Activated CD8-positive, alpha-beta memory T cell treated with anti-CD3 and anti-CD28 coated beads, Interleukin-2, amount 10 ng/mL, durations not matched to agents 7 days and 5 days (primary cell): ENCODE measurements around the gene CPT1B. TPM values are rescaled to one million over a fixed set of nuclear protein-coding genes. Genes with fewer than 3 reads are reported as not detected.
"Not testable (repeated sequence)": the region's sequence is repeated elsewhere in the genome, so short reads cannot be mapped to it uniquely, and the experiment has no call there.

ENCODE experiments used
- ATAC-seq: fragments of 150-1000 bp; cut with Tn5 transposase; one replicate; pipeline ENCODE4 v1.10.0; 2021; ENCODE audit warnings: moderate library complexity
- CTCF ChIA-PET: fragments of 350-600 bp; sonication (Branson Sonifier 250); formaldehyde crosslinking; loops from one replicate; lab custom pipeline; 2021; ENCODE audit warnings: antibody characterized with exemption; lab: Charles Lee
- DNase-seq: peaks from one replicate; pipeline ENCODE4 v3.0.0-alpha.2; 2020
- H3K27ac Mint-ChIP-seq: one replicate; pipeline ENCODE4 v1.8.0; 2021; ENCODE audit warnings: mild to moderate bottlenecking, mixed read lengths
- H3K27me3 Mint-ChIP-seq: one replicate; pipeline ENCODE4 v1.8.0; 2021; ENCODE audit warnings: mixed read lengths
- H3K36me3 Mint-ChIP-seq: one replicate; pipeline ENCODE4 v1.8.0; 2021; ENCODE audit warnings: mild to moderate bottlenecking, mixed read lengths
- H3K4me1 Mint-ChIP-seq: one replicate; pipeline ENCODE4 v1.8.0; 2021; ENCODE audit warnings: mixed read lengths
- H3K4me3 Mint-ChIP-seq: one replicate; pipeline ENCODE4 v1.8.0; 2021; ENCODE audit warnings: mild to moderate bottlenecking, moderate library complexity, mixed read lengths
- H3K9me3 Mint-ChIP-seq: one replicate; pipeline ENCODE4 v1.8.0; 2022; ENCODE audit warnings: low read depth, mixed read lengths
- total RNA-seq, 2 experiments: library from RNA; stranded (reverse); gene quantifications; one replicate each; pipeline ENCODE4 v1.2.3, GENCODE V29; 2021

Gene CPT1B
- total RNA-seq, 2 experiments from 2014 or later: 80.1 to 87.6 TPM

- ATAC-seq, H3K36me3 Mint-ChIP-seq, H3K9me3 Mint-ChIP-seq, CTCF ChIA-PET, DNase-seq, H3K27ac Mint-ChIP-seq, H3K4me3 Mint-ChIP-seq: not testable (repeated sequence)
- H3K4me1 Mint-ChIP-seq: peaks cover 12% of the 10 kb centered on the region
- H3K27me3 Mint-ChIP-seq: peaks cover 14% of the 10 kb centered on the region
Observed at GRCh38 chr22:50614296-50614695, 36.1 kb upstream of the CPT1B start.

DNA sequence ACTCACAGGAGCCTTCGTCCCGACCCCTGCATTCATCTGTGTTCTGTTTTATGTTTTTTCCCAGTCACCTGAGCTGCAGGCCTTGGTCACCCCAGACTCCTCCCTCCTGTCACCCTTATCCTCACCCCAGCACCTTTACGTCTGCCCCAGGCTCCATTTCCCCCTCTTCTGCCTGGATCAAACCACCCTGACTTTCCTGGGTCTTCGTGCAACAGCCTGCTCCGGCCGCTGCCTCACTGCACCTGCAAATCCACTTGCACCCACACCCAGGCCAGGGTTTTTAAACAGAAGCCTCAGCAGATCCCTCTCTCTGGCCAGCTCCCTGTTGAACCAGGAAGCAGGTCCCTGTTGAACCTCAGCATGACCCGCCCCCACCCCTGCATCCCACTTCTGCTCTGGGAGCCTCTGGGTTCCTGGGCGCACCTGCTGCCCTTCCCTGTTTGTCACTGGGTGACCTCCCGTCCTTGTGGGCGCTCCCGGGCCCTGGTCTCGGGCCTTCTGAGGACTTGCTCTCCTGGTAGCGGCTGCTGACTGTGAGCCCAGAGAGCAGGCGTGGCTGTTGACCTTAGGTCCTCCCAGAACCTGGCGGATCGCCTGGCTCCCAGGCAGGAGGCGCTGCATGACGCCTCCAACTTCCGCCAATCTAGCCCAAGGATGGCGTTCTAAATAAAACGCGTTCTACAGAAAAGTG is 35.2 kb upstream of the CPT1B start:
- ATAC-seq (no peak), DNase-seq (no peak)
- H3K9me3 Mint-ChIP-seq: no peaks in the 10 kb centered on the region
- H3K4me3 Mint-ChIP-seq: no peak overlapping the region
- CTCF ChIA-PET: interaction anchor here (1.0 kb wide), 1 partner anchor 115 kb away, joined by 3 read pairs; no protein-coding TSS in a partner anchor
- H3K4me1 Mint-ChIP-seq: peaks cover 9% of the 10 kb centered on the region
- no peaks in the 10 kb centered on the region for H3K36me3 Mint-ChIP-seq
- peaks cover 14% of the 10 kb centered on the region for H3K27me3 Mint-ChIP-seq
- no peak overlapping the region for H3K27ac Mint-ChIP-seq

GRCh38 chr22:50612528-50613221 is 34.4 kb upstream of the CPT1B start:
- no peak overlapping the region for H3K27ac Mint-ChIP-seq
- CTCF ChIA-PET: interaction anchor here (1.0 kb wide), 1 partner anchor 115 kb away, joined by 3 read pairs; no protein-coding TSS in a partner anchor
- H3K9me3 Mint-ChIP-seq: no peaks in the 10 kb centered on the region
- peaks cover 7% of the 10 kb centered on the region for H3K4me1 Mint-ChIP-seq
- peaks cover 16% of the 10 kb centered on the region for H3K27me3 Mint-ChIP-seq
- DNase-seq (no peak), ATAC-seq (peak; percentile 50)
- no peaks in the 10 kb centered on the region for H3K36me3 Mint-ChIP-seq
- no peak overlapping the region for H3K4me3 Mint-ChIP-seq

DNA sequence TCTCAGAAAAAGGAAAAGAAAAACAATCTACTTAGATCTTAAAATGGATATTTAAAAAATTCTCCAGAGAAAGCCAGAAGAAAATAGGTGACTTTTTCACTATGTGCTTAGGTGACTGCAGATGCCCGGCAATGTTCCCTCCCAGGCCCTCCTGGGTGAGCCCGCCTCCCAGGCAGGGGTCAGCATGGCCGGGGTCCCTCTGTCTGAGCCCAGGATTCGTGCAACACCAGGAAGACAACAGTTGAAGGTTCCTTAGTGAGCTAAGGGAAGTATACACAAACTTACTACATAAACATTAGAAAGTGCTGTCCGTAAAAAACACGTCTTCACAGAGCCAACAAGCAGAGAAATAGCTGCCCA is 33.9 kb upstream of the CPT1B start:
- H3K4me1 Mint-ChIP-seq: peaks cover 7% of the 10 kb centered on the region
- DNase-seq (no peak), ATAC-seq (no peak)
- no peak overlapping the region for H3K27ac Mint-ChIP-seq
- H3K27me3 Mint-ChIP-seq: peaks cover 20% of the 10 kb centered on the region
- H3K9me3 Mint-ChIP-seq: no peaks in the 10 kb centered on the region
- H3K4me3 Mint-ChIP-seq: no peak overlapping the region
- H3K36me3 Mint-ChIP-seq: no peaks in the 10 kb centered on the region
- CTCF ChIA-PET: no interaction called here

DNA sequence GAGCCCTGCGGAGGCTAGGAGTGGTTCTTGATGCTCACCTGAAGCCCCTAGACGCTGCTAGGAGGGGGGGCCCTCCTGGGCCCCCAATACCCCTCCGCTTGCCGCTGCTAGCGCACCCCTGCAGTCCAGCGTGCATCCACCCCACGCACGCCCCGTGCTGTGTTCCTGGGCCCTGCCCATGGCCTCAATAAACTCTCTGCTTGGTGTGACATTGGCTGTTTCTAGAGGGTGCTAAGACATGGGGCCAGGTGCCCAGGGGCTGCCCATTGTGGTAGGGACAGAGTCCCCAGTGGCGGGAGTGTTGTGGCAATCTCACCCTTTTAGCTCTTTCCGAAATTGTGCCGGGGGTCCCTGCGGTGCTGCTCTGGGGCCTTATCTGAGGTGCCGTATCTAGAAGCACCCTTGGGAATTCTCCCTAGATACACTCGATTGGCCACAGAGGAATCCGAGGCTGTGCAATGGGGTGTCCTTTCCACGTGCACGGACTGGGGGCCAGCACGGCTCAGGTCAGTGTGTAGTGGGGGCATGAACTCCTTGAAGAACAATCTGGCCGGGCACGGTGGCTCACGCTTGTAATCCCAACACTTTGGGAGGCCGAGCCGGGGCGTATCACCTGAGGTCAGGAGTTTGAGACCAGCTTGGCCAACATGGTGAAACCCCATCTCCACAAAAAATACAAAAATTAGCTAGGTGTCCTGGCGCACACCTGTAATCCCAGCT is 33.3 kb upstream of the CPT1B start:
- Mint-ChIP-seq H3K4me1 (peaks cover 7% of the 10 kb centered on the region), H3K27me3 (peaks cover 20% of the 10 kb centered on the region), H3K9me3 (no peaks in the 10 kb centered on the region), H3K36me3 (no peaks in the 10 kb centered on the region), H3K4me3 (no peak overlapping the region), H3K27ac (no peak overlapping the region)
- CTCF ChIA-PET: no interaction called here
- ATAC-seq (no peak), DNase-seq (no peak)

DNA sequence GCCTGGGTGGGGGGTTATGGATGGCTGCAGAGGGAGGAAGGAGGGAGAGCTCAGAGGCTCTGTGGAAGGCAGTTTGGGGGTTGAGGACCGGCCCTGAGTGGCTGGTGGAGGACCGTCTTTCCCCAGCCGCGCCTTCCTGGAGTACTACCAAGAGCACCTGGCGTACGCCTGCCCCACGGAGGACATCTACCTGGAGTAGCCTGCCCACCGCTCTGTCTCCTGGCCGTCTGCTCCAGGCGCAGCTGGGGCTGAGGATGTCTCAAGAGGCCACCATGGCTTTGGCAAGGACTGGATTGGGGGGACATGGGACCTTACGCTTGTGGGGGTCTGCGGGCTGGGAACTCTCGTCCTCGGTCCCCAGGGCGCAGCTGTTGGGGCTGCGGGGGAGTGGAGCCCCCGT is 32.4 kb upstream of the CPT1B start:
- H3K27me3 Mint-ChIP-seq: peaks cover 22% of the 10 kb centered on the region
- no peak overlapping the region for H3K4me3 Mint-ChIP-seq
- CTCF ChIA-PET: no interaction called here
- no peak overlapping the region for H3K27ac Mint-ChIP-seq
- H3K4me1 Mint-ChIP-seq: peaks cover 7% of the 10 kb centered on the region
- no peak for ATAC-seq
- no peak for DNase-seq
- H3K36me3 Mint-ChIP-seq: no peaks in the 10 kb centered on the region
- no peaks in the 10 kb centered on the region for H3K9me3 Mint-ChIP-seq

DNA sequence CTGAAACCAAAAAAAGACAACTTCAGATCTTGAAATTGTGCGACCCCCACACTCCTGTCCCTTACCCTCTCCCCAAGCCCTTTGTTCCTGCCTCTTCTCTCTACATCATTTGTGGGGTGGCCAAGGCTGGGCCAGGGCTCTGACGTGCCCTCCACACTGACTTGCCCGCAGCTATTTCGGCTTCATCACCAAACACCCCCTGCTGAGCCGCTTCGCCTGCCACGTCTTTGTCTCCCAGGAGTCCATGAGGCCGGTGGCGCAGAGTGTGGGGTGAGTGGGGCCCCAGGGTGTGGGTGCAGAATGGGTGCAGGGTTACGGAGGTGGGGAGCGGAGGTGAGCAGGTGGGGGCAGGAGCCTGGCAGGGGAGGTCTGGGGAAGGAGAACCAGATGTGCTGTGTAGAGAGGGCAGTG is 31.8 kb upstream of the CPT1B start:
- no peak overlapping the region for H3K4me3 Mint-ChIP-seq
- no peaks in the 10 kb centered on the region for H3K9me3 Mint-ChIP-seq
- peaks cover 27% of the 10 kb centered on the region for H3K27me3 Mint-ChIP-seq
- H3K4me1 Mint-ChIP-seq: peaks cover 7% of the 10 kb centered on the region
- no peak overlapping the region for H3K27ac Mint-ChIP-seq
- ATAC-seq (no peak), DNase-seq (no peak)
- no peaks in the 10 kb centered on the region for H3K36me3 Mint-ChIP-seq
- CTCF ChIA-PET: interaction anchor here (1.0 kb wide), 1 partner anchor 84 kb away, joined by 3 read pairs; the partner anchor contains the start of gene SCO2

GRCh38 chr22:50609599-50609998 is 31.4 kb upstream of the CPT1B start:
- Mint-ChIP-seq H3K36me3 (no peaks in the 10 kb centered on the region), H3K27me3 (peaks cover 27% of the 10 kb centered on the region)
- CTCF ChIA-PET: interaction anchor here (1.0 to 1.2 kb wide), 2 partner anchors 47 to 84 kb away, joined by 3 read pairs; partner anchors contain the start of genes SCO2 and SYCE3

DNA sequence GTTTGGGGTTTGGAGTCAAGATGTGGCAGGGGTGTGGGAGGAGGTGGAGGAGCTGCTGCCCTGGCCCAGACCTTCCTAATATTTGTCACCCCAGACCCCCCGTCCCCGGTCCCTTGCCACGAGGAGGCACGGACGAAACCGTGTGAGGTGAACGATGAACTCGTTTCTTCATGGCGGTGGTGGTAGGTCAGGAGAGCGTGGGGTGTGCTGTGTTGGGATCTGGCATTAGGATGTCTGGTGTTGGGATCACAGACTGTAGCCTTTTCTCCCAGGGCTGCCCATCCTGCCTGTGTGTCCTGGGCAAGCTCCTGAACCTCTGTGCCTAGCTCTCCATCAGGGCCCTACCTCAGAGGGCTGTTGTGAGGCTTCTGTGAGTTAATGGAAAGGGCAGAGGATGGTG is 30.8 kb upstream of the CPT1B start:
- peaks cover 7% of the 10 kb centered on the region for H3K4me1 Mint-ChIP-seq
- no peaks in the 10 kb centered on the region for H3K36me3 Mint-ChIP-seq
- ATAC-seq: no peak
- CTCF ChIA-PET: interaction anchor here (1.0 to 1.2 kb wide), 2 partner anchors 46 to 83 kb away, joined by 3 read pairs; partner anchors contain the start of genes SCO2 and SYCE3
- no peak for DNase-seq
- no peak overlapping the region for H3K27ac Mint-ChIP-seq
- peaks cover 24% of the 10 kb centered on the region for H3K27me3 Mint-ChIP-seq
- H3K9me3 Mint-ChIP-seq: no peaks in the 10 kb centered on the region
- H3K4me3 Mint-ChIP-seq: no peak overlapping the region

More at GRCh38 chr22:50609599-50609998, 31.4 kb upstream of the CPT1B start:
- Mint-ChIP-seq H3K4me3 (no peak overlapping the region), H3K4me1 (peaks cover 7% of the 10 kb centered on the region), H3K9me3 (no peaks in the 10 kb centered on the region), H3K27ac (no peak overlapping the region)
- ATAC-seq (no peak), DNase-seq (no peak)

DNA sequence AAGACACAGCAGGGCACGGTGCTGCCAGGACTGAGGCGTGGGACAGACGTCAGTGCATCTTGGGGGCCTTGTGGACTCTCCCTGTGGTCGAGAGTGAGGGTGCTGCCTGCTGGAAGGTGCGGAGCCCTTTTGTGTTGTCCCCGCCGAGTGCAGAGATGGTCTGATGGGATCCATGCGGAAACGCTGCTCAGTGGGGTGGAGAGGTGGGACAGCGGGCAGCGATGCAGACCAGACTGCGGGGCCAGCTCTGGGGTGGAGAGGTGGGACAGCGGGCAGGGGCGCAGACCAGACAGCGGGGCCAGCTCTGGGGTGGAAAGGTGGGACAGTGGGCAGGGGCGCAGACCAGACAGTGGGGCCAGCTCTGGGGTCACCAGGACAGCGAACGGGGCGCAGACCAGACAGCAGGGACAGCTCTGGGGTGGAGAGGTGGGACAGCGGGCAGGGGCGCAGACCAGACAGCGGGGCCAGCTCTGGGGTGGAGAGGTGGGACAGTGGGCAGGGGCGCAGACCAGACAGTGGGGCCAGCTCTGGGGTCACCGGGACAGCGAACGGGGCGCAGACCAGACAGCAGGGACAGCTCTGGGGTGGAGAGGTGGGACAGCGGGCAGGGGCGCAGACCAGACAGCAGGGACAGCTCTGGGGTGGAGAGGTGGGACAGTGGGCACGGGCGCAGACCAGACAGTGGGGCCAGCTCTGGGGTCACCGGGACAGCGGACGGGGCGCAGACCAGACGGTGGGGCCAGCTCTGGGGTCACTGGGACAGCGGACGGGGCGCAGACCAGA is 30.0 kb upstream of the CPT1B start:
- CTCF ChIA-PET: interaction anchor here (1.2 kb wide), 1 partner anchor 45 kb away, joined by 3 read pairs; the partner anchor contains the start of gene SYCE3
- not testable (repeated sequence) for H3K27ac Mint-ChIP-seq, H3K4me3 Mint-ChIP-seq, H3K4me1 Mint-ChIP-seq, H3K9me3 Mint-ChIP-seq, H3K36me3 Mint-ChIP-seq, ATAC-seq, DNase-seq
- H3K27me3 Mint-ChIP-seq: peaks cover 24% of the 10 kb centered on the region

- ATAC-seq (no peak), DNase-seq (no peak)
- Mint-ChIP-seq H3K27ac (no peak overlapping the region), H3K27me3 (peaks cover 27% of the 10 kb centered on the region), H3K4me1 (peaks cover 4% of the 10 kb centered on the region), H3K4me3 (no peak overlapping the region), H3K9me3 (no peaks in the 10 kb centered on the region), H3K36me3 (no peaks in the 10 kb centered on the region)
- CTCF ChIA-PET: no interaction called here
Observed at GRCh38 chr22:50607659-50608020, 29.4 kb upstream of the CPT1B start.

- Mint-ChIP-seq H3K27me3 (peaks cover 32% of the 10 kb centered on the region), H3K36me3 (no peaks in the 10 kb centered on the region), H3K4me3 (no peak overlapping the region), H3K27ac (no peak overlapping the region), H3K4me1 (peaks cover under 1% of the 10 kb centered on the region), H3K9me3 (no peaks in the 10 kb centered on the region)
- ATAC-seq (no peak), DNase-seq (no peak)
- CTCF ChIA-PET: no interaction called here
Observed at GRCh38 chr22:50606946-50607658, 28.9 kb upstream of the CPT1B start.
